GM13976 (cell line): Measurements from ENCODE around the gene DIAPH2.

Experiments
- DNase-seq: peaks from one replicate; pipeline ENCODE4 v3.0.0; 2012; ENCODE audit warnings: low spot score
- CTCF ChIP-seq: IDR thresholded peaks from 2 replicates; pipeline ENCODE4 v1.5.1; 2012; ENCODE audit warnings: borderline replicate concordance, mild to moderate bottlenecking; ENCODE audit not compliant: insufficient read depth; ENCODE audit errors: extremely low read depth, missing control alignments, control extremely low read depth
- in situ Hi-C: fragments of 300-500 bp; cut with MboI; formaldehyde crosslinking; loops from one replicate; pipeline ENCODE4 v1.12.0; 2022; ENCODE audit warnings: low sequenced_read_pairs, mixed read lengths, inconsistent platforms; ENCODE audit not compliant: unreplicated experiment

The DIAPH2 gene

GRCh38 chrX:97328853-97329390, 644.3 kb downstream of the DIAPH2 start:
- TF ChIP-seq CTCF: no peak
- DNase-seq: no peak
- in situ Hi-C loops: no loop called here

- no peak for TF ChIP-seq CTCF
- in situ Hi-C loops: no loop called here
- DNase-seq: no peak
Measured at GRCh38 chrX:97330151-97330550, 645.5 kb downstream of the DIAPH2 start.

- no peak for DNase-seq
- TF ChIP-seq CTCF: no peak
- in situ Hi-C loops: no loop called here
Measured at GRCh38 chrX:97332963-97333362, 648.3 kb downstream of the DIAPH2 start.

- no peak for TF ChIP-seq CTCF
- in situ Hi-C loops: no loop called here
- no peak for DNase-seq
Measured at GRCh38 chrX:97334850-97335249, 650.2 kb downstream of the DIAPH2 start.

GRCh38 chrX:97344724-97345123, 660.1 kb downstream of the DIAPH2 start:
- no peak for TF ChIP-seq CTCF
- DNase-seq: no peak
- in situ Hi-C loops: no loop called here

- in situ Hi-C loops: no loop called here
- no peak for TF ChIP-seq CTCF
- no peak for DNase-seq
Measured at GRCh38 chrX:97358941-97359340, 674.3 kb downstream of the DIAPH2 start.

- no peak for DNase-seq
- TF ChIP-seq CTCF: no peak
- in situ Hi-C loops: no loop called here
Measured at GRCh38 chrX:97363843-97364242, 679.2 kb downstream of the DIAPH2 start.
